Measurements from ENCODE around the gene SLC13A3.

SLC13A3 gene

DNA sequence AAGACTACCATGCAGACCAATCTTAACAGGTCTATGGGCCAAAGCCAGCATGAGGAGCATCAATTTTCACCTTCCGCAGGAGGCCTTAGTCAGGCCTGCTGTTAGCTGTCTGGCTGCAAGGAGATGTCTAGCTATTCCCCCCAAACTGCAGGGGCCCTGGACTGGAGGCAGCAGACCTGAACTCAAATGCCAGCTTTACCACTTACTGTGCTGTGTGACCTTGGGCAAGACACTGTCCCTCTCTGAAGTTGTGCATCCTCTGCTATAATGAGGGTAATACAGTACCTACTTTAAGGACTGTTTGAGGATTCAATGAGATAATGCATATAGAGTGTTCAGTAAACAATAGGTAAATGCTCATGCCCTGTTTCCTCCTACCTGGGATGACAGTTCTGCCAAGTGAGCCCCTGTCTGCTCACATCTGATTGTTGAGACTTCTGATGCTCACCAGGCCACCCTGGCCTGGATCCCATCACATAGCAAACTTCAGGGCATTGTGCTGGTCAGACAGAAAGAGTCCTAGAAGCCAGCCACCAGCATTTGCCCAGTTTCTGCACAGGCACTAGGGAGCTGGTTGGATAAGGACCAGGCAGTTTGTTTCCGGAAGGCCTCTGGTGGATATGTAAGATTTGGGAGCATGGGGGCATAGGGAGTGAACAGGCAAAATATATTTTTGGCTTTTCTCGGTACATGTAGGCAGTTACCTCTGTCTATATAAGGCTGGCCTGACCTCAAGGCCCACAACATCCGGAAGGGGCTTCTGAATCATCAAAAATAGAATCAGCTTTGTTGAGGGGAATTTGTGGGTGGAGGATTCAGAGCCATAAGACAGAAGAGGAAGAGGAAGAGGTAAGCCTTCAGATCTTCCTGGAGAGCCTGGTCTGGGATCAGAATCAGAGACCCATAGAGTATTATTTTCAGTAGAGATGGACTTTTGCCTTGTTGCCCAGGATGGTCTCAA, 98.5 kb downstream of the SLC13A3 start:
- DNase-seq, result no peak

DNA sequence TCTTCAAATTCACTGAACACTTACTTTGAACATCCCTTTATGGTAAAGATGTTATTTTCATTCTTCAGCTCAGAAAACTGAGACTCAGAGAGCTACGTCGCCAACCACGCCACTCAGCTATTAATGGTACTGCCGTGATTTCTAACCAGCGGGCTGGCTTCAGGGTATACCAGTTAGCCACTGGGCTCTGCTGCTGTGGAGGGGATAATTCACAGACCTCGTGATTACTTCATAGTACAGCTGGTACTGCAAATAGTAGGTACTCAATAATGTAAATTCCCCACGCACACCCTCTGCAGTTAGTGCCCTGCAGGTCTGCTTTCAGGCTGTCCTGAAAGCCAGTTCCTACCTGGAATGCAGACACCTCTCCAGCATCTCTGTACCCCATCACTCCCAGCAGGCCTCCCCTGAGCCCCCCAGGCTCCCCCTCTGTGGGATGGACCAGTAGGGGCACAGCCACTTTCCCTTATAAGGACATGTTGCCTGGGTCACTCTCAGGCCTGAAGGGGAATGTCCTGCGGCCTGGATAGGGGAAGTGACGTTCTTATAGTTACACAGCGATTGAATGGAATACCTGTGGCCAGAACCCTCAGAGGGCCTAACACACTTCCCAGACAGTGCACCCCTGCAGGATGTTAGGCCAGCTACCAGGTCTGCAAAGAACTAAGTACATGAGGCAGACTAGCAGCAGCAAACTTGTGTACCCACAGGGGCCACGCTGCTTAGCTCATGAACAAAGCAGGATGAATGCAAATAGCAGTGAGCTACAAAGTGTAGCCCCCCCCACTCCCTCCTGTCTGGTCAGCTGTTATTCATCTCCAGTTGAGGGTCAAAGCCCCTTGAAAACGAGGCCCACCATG, 99.5 kb downstream of the SLC13A3 start:
- DNase-seq, result no peak

DNA sequence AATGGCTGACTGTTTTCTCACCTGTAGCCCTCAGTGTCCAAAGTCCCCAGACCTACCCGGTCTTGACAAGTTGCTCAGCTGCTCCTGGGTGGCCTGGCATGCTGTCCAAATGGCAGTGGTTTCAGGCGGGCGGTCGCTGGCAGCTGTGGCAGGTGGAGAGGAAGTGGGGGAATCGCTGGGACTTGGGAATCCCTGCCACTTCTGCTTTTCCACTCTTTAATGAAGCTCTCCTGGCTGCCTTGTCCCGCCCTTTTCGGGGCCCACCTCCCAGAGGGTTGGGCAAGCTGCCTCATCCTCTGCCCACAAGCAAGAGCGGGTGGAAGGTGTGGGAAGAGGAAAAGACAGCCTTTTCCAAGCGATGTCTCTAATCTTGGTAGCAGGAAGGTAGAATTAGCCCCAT, 100.8 kb downstream of the SLC13A3 start, which contains the start of gene OCSTAMP:
Gene OCSTAMP, minus strand, starts transcription at position 194 of the 400 bp plus-strand sequence. Its CDS starts 94 bp downstream, at position 100.
- no peak for DNase-seq

DNA sequence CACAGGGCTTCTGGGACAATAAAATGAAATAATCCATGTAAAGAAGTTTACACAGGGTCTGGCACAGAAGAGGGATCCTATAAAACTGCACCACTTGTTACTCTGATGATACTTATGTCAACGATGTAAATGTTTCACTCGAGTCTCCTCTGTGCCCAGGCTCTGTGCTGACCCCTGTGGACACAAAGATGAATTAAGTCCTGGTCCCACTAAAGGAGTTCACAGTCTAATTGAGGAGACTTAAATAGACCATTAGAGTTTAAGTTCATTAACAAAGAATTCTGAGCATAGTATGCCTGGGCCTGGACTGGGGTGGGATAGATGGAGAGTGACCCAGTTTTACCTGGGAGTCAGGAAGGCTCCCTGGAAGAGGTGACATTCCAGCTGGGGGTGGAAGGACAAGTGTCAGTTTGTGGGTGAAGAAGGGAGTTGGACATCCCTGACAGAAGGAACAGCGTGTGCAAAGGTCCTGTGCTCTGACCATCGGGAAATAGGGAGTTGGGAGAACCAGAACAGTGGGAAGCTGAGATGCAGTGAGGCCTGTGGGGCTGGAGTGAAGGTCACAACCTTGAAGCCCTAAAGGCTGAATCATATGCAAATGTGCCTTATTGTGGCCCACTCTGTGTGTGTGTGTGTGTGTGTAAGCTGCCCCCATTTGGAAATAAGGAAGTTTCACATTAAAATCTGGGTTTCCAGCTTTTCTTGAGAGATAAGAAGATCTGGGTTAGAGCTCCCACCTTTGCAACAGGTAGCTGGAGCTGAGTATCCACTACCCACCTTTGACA, 101.9 kb downstream of the SLC13A3 start:
- no peak for DNase-seq

- DNase-seq, result no peak
These were observed 102.6 kb downstream of the SLC13A3 start for GRCh38 chr20:46548688-46549087.

DNA sequence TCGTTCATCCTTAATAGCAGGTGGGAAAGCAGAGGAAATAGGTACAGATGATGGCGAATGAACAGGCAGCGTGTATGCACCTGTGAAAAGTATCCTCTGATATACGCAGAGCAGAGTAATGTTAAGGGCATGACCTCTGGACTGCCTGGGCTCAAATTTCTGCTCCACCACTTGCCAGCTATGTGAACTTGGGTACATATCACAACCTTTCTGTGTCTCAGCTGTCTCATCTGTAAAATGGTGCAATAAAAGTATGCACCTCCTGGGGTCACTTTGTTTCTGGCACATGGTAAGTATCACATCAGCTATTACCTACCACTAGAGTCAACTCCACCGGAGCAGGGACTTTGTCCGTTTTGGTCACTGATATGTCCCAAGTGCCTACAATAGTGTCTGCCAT, 103.3 kb downstream of the SLC13A3 start:
- no peak for DNase-seq

- DNase-seq, result no peak
These were observed 104.3 kb downstream of the SLC13A3 start for GRCh38 chr20:46546936-46547335.

DNA sequence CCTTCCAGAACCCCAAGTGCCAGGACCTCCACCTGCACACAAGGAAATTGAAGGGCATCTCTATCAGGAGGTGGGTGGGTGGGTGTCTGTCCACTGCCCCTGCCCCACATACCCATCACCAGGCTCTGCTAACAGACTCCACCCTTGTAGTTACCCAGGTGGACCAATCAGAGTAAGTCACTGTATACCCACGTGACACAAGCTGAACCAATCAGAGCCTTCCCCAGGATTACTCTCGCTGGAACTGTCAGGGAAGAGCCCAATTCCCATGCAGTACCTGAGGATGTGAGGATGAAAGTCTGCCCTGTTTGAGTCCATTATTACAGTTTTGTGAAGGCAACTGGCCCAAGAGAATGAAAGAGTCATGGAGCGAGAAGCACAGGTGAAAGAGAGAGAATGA, 105.0 kb downstream of the SLC13A3 start:
- no peak for DNase-seq

GRCh38 chr20:46545827-46546138, 105.5 kb downstream of the SLC13A3 start:
- no peak for DNase-seq

DNA sequence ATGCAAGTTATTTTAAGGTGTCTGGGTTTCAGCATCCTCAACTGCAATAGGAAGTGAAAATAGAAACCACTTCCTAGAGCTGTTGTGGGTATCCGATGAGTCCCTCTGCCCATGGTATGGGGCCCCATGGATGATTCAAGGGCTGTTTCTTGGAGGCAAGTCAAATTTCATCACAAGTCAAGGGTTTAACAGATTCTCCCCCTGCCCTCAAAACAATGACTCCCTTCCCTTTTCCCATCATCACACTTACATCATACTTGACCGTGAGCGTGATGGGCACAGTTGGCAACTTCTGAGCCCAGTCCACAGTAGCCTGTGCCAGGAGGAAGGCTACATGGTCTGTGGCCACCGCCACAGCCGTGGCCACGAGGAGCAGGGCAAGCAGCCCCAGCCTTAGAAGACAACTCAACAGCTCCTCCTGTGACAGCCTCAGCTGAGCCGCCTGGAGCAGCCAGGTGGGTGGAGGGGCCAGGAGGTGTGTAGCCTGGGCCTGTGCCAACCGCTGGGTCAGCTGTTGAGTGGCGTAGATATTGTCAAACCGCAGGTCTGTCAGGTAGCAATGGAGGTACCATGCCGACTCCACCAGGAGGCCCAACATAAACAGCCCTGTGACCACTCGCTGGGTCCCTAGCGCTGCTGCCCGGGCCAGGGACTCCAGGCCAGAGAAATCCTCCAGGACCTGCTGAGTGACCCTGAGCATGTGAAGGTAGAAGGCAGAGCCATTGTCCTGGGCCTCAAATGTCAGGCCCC, 106.0 kb downstream of the SLC13A3 start:
- no peak for DNase-seq

GRCh38 chr20:46544576-46544975, 106.7 kb downstream of the SLC13A3 start:
- DNase-seq, result no peak

- DNase-seq, result no peak
These were observed 107.3 kb downstream of the SLC13A3 start for GRCh38 chr20:46543959-46544358.

DNA sequence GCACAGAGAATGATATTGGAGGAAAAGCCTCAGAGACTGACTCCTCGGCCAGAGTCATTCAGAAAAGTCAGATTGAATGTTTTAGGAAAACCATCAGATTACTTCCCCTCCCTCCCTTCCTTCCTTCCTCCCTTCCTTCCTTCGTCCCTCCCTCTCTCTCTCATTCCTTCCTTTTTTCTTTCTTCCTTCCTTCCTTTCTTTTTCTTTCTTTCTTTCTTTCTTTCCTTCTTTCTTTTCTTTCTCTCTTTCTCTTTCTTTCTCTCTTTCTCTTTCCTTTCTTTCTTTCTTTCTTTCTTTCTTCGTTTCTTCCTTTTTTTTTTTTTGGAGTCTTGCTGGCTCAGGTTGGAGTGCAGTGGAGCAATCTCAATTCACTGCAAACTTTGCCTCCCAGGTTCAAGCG, 108.2 kb downstream of the SLC13A3 start:
- no peak for DNase-seq

DNA sequence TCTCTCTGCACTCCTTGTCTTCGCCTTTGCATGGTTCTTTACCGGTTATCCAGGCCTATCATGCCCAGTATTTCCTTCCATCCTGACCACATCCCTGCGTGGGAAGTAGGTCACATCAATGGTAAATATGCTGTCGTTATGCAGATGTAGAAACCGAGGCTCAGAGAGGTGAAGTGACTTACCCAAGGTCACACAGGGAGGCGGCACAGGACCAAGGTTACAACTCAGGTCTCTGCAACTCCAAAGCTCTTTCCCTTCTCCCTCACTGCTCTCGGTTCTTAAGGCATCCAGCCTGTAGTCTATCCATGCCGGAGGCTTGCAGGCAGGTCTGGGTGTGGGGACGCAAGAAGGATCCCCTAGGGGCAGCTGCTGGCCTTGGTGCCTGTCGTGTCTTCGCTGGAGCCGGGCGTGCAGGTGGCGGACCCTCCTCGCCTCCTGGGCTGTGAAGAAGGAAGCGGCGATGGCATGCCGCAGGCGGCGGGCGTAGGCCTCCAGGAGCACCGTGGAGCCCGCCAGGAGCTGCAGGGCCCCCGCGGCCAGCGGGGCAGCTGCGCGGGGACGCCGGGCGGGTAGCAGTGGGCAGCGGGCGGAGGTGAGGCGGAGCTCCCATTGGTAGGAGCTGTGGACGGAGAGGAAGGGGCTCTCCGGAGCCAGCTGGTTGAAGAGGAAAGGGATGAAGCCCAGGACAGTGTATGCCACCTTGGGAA, 109.9 kb downstream of the SLC13A3 start:
- no peak for DNase-seq

DNA sequence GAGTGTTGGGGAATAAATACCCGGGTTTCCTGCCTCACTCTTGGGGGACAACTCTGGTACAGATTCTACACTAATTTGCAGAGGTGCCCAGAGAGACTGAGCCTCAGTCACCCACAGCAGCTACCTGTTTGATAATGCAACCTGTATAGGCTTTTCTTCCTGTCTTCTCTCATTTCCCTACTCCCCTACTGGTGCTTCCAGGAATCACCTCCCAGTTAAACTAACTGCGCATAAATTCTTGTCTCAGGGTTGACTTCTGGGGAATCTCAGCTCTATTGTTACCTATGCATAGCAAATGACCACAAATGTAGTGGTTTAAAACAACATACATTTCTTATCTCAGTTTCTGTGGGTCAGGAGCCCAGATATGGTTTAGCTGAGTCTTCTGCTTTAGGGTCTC, 112.1 kb downstream of the SLC13A3 start:
- DNase-seq, result no peak

GRCh38 chr20:46530640-46531039, 120.6 kb downstream of the SLC13A3 start:
- DNase-seq, result no peak

GRCh38 chr20:46523696-46524328, 127.4 kb downstream of the SLC13A3 start:
- DNase-seq, result no peak

DNA sequence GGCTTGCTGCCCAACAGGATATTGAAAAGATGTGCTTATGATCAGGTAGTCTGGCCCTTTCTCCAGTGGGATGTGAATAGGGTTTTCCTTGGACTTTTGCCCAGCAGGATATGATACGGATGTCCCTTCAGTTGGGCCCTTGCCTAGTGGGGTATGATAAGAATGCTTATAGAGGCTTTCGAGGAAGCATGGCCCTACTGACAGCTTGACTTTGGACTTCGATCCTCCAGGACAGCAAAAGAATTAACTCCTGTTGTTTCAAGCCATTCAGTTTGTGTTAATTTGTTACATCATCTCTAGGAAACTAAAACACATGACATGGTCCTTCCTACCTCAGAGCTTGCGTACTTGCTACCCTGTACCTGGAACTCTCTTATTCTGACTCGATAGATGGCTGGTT, 128.2 kb downstream of the SLC13A3 start:
- no peak for DNase-seq

GRCh38 chr20:46520976-46521579, 130.2 kb downstream of the SLC13A3 start:
- no peak for DNase-seq

GRCh38 chr20:46520540-46520939, 130.7 kb downstream of the SLC13A3 start:
- no peak for DNase-seq
